KBM-7 (cell line): ENCODE results near the gene NOC4L.
"Not testable (repeated sequence)": the region's sequence is repeated elsewhere in the genome, so short reads cannot be mapped to it uniquely, and the experiment has no call there.

Experiments
- DNase-seq: peaks from one replicate; pipeline ENCODE4 v3.0.0-alpha.2; 2015
- in situ Hi-C: fragments of 300-500 bp; cut with MboI; formaldehyde crosslinking; loops from 2 replicates; pipeline ENCODE4 v1.14.3; 2020; ENCODE audit warnings: low sequenced_read_pairs, low pct_unique_long_range_greater_than_20kb, mixed read lengths

NOC4L gene

GRCh38 chr12:132188916-132189325 lies 44.7 kb downstream of the NOC4L start:
- DNase-seq, result no peak
- in situ Hi-C loops, result no loop called here

- DNase-seq, result peak; percentile 92
- in situ Hi-C loops, result no loop called here
These were observed 45.2 kb downstream of the NOC4L start for GRCh38 chr12:132189378-132190011.

GRCh38 chr12:132190012-132190755 lies 45.9 kb downstream of the NOC4L start:
- no peak for DNase-seq
- in situ Hi-C loops, result no loop called here

- in situ Hi-C loops, result no loop called here
These were observed 46.7 kb downstream of the NOC4L start for GRCh38 chr12:132190834-132191500.

GRCh38 chr12:132191715-132192553 lies 47.7 kb downstream of the NOC4L start:
- DNase-seq, result no peak
- in situ Hi-C loops, result no loop called here

More at GRCh38 chr12:132190834-132191500, 46.7 kb downstream of the NOC4L start:
- DNase-seq, result no peak

GRCh38 chr12:132194056-132194455 lies 49.8 kb downstream of the NOC4L start:
- no peak for DNase-seq
- in situ Hi-C loops, result no loop called here

- no peak for DNase-seq
- in situ Hi-C loops, result no loop called here
These were observed 50.3 kb downstream of the NOC4L start for GRCh38 chr12:132194556-132194955.

GRCh38 chr12:132195242-132195641 lies 51.0 kb downstream of the NOC4L start:
- DNase-seq, in situ Hi-C loops: not testable (repeated sequence)

GRCh38 chr12:132196038-132196872 lies 52.0 kb downstream of the NOC4L start:
- DNase-seq, result no peak
- in situ Hi-C loops, result no loop called here

- in situ Hi-C loops, result no loop called here
- no peak for DNase-seq
These were observed 52.7 kb downstream of the NOC4L start for GRCh38 chr12:132196873-132197390.

- in situ Hi-C loops, result no loop called here
These were observed 53.5 kb downstream of the NOC4L start for GRCh38 chr12:132197581-132198354.

GRCh38 chr12:132199101-132199500 lies 54.8 kb downstream of the NOC4L start:
- no peak for DNase-seq
- in situ Hi-C loops, result no loop called here

More at GRCh38 chr12:132197581-132198354, 53.5 kb downstream of the NOC4L start:
- no peak for DNase-seq

- no peak for DNase-seq
- in situ Hi-C loops, result no loop called here
These were observed 55.5 kb downstream of the NOC4L start for GRCh38 chr12:132199526-132200319.

GRCh38 chr12:132200800-132201199 lies 56.5 kb downstream of the NOC4L start:
- in situ Hi-C loops, result no loop called here
- no peak for DNase-seq

- in situ Hi-C loops, result no loop called here
- DNase-seq, result no peak
These were observed 57.3 kb downstream of the NOC4L start for GRCh38 chr12:132201391-132202120.
